T-helper 9 cell (primary cell): Measurements from ENCODE around the gene SFTPB.

Experiments used
- DNase-seq: peaks from one replicate; pipeline ENCODE4 v3.0.0-alpha.2; 2020

Gene SFTPB

GRCh38 chr2:85702172-85702571, 34.2 kb upstream of the SFTPB start:
- DNase-seq, result no peak

- DNase-seq, result no peak
Observed at GRCh38 chr2:85699325-85699724, 31.3 kb upstream of the SFTPB start.

DNA sequence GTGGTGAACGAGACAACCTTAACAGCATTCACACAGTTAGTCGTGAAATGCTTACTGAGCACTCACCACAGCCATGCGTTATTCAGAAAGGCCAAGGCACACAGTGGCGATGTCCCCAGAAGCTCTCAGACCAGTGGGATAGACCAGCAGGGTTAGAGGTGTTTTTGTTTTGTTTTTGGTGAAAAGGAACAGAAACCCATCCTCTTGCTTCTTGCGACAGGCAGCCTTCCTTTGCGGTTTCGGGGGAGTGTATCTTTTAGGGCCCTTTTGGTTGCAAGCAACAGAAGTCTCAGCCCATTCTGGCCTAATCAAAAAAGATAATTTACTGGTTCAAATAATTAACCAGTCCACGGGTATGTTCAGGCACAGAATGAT, 30.9 kb upstream of the SFTPB start:
- no peak for DNase-seq

- no peak for DNase-seq
Observed at GRCh38 chr2:85698184-85698879, 30.3 kb upstream of the SFTPB start.

DNA sequence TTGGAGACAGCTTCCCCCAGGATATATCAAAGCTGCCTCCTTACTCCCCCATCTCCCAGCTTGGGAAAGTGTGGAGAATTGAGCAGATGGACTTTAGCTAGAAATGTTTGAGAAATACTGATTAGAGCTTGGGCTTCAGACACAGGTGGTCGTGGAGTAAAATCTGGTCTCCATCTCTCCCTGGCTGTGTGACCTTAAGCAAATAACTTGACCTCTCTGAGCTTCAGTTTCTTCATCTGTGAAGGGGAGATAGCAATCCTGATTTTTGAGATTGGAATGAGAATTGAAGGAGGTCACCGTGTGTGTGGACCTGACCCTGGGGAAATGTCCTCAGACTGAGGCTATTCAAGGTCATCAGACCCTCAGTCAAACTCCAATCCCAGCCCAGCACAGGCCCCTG, 29.7 kb upstream of the SFTPB start:
- no peak for DNase-seq

DNA sequence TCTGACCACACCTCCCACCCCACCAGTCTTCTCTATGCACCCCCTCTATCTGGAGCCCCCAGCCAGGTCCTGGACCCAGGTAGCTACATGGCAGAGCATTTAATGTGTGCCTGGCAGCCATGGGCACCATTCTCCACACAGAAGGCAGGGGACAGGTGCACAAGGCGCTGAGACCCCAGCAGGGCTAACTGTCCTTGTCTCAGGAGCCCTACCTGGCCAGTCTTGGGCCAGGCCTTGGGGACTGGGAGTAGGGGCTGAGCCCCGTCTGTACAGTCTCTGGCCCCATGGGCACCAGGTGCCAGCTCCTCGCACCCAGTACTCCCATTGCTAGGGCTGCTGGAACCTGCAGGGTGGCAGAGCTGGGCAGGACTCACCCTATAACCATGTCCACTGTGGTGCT, 29.1 kb upstream of the SFTPB start:
- DNase-seq, result no peak

DNA sequence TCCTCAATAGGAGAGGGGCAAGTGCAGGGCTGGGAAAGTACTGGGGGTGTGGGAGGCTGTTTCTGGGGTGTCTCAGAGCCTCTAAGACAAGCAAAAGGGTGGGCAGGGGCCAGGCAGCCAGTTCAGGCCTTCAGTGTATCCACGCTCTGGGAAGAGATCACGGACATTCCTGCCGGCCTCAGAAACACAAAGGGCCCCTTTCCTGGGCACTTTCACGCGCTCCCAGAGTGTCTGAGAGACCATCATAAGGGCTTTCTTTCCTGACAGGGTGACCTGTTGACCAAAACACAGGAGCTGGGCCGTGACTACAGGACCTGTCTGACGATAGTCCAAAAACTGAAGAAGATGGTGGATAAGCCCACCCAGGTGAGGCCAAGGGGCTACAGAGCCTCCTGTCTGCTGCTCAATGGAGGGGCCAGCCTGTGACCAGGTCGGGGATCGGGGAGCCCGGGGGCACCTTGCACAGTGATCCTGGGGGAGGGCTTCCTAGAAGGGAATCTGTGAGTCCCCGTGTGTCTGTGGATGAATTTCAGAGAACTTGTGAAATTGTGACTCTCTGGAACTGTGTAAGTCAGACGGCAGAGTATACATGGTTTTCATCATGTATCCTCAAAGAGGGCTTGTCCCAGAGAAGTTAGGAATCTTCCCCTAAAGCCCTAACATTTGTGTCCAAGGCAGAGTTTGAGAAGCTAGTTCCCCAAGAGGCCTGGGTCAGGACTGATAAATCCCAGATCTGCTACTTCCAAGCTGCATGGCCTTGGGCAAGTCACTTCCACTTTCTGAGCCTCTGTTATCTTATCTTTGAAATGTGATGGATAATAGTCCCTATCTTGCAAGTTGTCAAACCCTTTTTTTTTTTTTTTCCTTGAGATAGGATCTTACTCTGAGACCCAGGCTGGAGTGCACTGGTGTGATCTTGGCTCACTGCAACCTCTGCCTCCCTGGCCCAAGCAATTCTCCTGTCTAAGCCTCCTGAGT, 28.0 kb upstream of the SFTPB start:
- DNase-seq, result no peak

DNA sequence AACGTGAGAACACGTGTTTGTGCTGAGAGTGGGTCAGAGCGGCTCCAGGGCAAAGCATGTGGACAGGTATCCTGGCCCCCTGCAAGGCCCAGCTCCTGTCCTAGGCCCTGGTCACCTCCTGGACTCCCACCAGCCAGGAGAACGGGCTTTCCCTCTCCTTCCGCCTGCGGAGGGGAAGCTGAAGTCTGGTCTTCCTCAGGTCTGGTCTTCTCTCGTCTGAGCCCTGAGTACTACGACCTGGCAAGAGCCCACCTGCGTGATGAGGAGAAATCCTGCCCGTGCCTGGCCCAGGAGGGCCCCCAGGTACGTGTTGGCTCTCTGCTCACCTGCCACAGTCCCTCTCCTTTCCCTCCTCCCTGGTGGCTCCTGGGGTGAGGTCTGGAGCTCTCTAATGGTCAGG, 27.1 kb upstream of the SFTPB start:
- no peak for DNase-seq

DNA sequence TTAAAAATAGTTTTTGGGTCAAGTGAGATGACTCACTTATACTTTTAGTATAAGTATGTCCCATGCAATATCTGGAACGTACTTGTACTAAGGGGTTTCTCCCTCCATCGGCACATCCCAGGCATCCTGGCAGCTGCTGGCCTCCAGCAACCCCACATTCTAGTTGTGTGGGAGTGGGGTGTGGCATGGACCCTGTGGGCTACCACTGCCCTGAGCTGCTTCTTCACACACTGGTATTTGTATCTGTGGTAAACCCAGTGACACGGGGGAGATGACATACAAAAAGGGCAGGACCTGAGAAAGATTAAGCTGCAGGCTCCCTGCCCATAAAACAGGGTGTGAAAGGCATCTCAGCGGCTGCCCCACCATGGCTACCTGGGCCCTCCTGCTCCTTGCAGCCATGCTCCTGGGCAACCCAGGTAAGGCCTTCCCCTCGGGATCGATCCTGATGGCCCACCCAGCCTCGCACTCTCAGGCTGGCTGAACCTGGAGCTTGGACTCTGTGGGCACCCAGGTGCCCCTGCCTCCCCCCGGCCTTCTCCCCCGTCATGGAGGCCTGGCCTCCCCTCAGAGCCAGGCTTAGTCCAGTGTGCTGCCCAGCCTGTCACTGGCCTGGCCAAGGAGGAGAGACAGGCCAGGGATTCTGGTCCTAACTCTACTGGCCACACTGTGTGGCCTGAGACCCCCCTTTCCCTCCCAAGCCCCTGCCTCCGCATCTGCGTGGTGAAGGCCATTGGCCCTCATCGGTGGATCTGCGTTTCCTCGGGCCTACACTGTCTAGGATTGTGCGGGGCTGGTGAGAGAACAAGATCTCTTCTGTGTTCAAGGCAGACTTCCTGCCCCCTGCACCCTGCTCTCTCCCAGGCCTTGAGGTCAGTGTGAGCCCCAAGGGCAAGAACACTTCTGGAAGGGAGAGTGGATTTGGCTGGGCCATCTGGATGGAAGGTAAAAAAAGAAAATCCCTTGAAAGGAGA, 26.3 kb upstream of the SFTPB start, which contains the start of gene GNLY:
Gene GNLY, plus strand, starts transcription at position 307 of the 974 bp plus-strand sequence. Its CDS starts 61 bp downstream, at position 368.
- no peak for DNase-seq

GRCh38 chr2:85692039-85692645, 24.1 kb upstream of the SFTPB start:
- no peak for DNase-seq

- DNase-seq, result no peak
Observed at GRCh38 chr2:85690932-85691331, 22.9 kb upstream of the SFTPB start.

DNA sequence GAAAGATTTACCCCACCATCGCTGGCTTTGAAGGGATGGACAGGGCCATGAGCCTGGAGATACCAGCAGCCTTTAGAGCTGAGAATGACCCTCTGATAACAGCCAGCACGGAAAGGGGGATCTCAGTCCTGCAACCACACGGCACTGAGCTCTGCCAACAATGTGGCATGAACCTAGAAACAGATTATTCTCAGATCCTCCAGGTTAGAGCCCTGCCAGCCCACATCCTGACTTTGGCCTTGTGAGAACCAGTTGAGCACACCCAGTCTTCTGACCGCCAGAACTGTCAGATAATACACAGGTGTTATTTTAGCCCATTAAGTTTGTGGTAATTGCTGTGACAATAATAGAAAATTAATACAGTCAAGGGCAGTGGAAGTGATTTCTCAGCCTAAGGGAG, 16.8 kb upstream of the SFTPB start:
- DNase-seq, result no peak

- DNase-seq, result no peak
Observed at GRCh38 chr2:85684380-85684779, 16.4 kb upstream of the SFTPB start.

DNA sequence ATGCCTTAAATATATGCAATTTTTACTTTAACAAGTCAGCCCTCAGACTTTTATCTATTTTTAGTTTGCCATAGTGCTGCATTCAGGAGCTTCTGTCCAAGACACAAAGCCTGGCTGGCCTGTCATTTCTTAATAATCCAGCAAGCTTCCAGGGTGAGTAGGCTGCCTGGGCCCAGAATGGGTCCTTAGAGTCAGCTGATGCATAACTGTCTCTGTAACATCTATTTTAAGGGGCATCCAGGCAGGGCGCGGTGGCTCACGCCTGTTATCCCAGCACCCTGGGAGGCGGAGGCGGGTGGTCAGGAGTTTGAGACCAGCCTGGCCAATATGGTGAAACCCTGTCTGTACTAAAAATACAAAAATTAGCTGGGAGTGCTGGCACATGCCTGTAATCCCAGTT, 14.4 kb upstream of the SFTPB start:
- no peak for DNase-seq

- DNase-seq, result no peak
Observed at GRCh38 chr2:85681776-85682175, 13.8 kb upstream of the SFTPB start.

GRCh38 chr2:85681372-85681763, 13.4 kb upstream of the SFTPB start:
- DNase-seq, result no peak

DNA sequence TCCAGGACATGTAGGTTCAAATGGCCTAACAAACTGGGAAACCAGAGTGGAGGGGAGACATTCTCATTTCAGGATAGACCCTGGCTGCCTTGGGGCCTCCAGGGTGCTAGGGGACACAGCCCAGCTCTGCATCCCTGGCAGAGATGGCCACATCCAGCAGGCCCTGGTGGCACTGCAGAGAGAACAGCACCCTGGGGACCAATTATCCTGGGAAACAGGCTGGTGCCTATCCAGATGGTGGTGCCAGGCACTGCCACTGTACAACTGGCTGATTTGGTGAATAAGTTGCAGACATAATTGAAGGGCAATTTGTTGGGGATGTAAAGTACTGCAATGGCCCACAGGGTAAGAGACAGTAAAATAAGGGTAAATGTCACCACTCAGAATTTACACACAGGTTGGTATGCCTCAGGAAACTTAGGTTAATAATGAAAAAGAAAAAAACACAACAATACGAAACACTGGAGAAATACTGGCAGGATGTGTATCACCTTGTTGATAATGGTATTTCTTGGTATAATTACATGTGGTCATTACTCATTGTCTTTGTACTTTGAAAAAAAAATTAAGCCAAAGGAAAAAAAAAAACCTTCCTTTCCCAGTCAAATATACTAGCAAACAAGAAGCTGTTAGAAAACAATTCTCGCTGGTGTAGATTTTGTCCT, 12.8 kb upstream of the SFTPB start:
- no peak for DNase-seq

GRCh38 chr2:85678794-85679672, 11.0 kb upstream of the SFTPB start:
- DNase-seq, result peak; percentile 67

GRCh38 chr2:85678377-85678776, 10.4 kb upstream of the SFTPB start:
- DNase-seq, result no peak

DNA sequence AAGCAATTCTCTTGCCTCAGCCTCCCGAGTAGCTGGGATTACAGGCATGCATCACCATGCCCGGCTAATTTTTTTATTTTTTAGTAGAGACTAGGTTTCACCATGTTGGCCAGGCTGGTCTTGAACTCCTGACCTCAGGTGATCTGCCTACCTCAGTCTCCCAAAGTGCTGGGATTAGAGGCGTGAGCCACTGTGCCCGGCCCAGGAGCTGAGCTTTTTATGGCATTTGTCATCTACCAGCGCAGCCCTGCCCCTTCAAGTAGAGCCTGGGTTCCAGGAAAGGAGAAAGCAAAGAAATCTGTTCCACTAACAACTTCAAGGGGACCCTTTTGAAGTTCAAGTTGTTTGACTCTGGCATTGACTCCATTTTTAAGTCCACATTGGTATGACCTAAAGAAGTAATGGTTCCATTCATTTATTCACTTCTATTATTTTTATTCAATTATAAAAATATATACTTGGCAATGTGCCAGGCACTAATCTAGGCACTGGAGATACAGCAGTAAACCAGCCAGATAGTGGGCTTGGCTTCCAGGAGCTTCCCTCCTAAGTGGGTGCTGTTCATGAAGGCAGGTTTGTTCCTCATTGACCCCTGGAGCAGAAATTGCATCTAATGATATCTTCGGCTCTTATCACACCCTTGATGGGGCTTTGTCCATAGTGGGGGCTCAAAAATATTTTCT, 8.0 kb upstream of the SFTPB start:
- DNase-seq, result no peak
